Gastrocnemius medialis (tissue), 4 donors: ENCODE results near the gene TEX35. TPM values are rescaled to one million over a fixed set of nuclear protein-coding genes. Genes with fewer than 3 reads are reported as not detected.

Experiments used
- ATAC-seq, 2 donors: fragments of 150-250 bp; one replicate each; pipeline ENCODE4 v1.9.1; 2016
- DNase-seq, 2 donors: peaks; one replicate each; pipeline ENCODE4 v3.0.0-alpha.2; 2019
- H3K27ac ChIP-seq, 4 donors: fragments of 200-600 bp; sonication (generic); 1 replicate in 1 of 4; 2 replicates in 3 of 4; pipeline ENCODE4 v1.5.1; 2016 to 2018; ENCODE audit warnings: mild to moderate bottlenecking in 2 of 4, moderate library complexity in 1 of 4
- H3K27me3 ChIP-seq, 3 donors: fragments of 200-600 bp; sonication (generic) in 2 of 3; 1 replicate in 1 of 3; 2 replicates in 2 of 3; pipeline versions ENCODE4 v1.5.1 to v1.6.0; 2016 to 2019; ENCODE audit warnings: mild to moderate bottlenecking in 1 of 3, moderate library complexity in 1 of 3
- H3K36me3 ChIP-seq, 2 donors: fragments of 200-600 bp; sonication (generic) in 1 of 2; one replicate each; pipeline ENCODE4 v1.5.1; 2017 to 2018
- H3K4me1 ChIP-seq, 2 donors: fragments of 200-600 bp; sonication (generic) in 1 of 2; one replicate each; pipeline ENCODE4 v1.5.1; 2016 to 2017; ENCODE audit warnings: mild to moderate bottlenecking in 2 of 2
- H3K4me3 ChIP-seq, 4 donors: fragments of 200-600 bp; sonication (generic) in 3 of 4; 1 replicate in 1 of 4; 2 replicates in 3 of 4; pipeline ENCODE4 v1.5.1; 2016 to 2019; ENCODE audit warnings: mild to moderate bottlenecking in 2 of 4
- H3K9me3 ChIP-seq, 3 donors: fragments of 200-600 bp; sonication (generic) in 2 of 3; 1 replicate in 1 of 3; 2 replicates in 2 of 3; pipeline ENCODE4 v1.5.1; 2016 to 2019
- POLR2A ChIP-seq, 2 donors: fragments of 450-650 bp; IDR thresholded peaks; one replicate each; pipeline ENCODE4 v1.6.1; 2017; ENCODE audit warnings: antibody characterized with exemption in 2 of 2, mild to moderate bottlenecking in 2 of 2, moderate library complexity in 2 of 2
- in situ Hi-C, 4 donors: fragments of 200-750 bp; cut with MboI; loops; one replicate each; pipeline versions ENCODE4 v1.15.0 to v1.8.0; 2017; ENCODE audit warnings: low sequenced_read_pairs in 4 of 4
- intact Hi-C: fragments of 100-400 bp; cut with DNase I; formaldehyde crosslinking; loops from one replicate; pipeline ENCODE4 v1.15.1; 2023; ENCODE audit warnings: low total_unique reads
- total RNA-seq, 4 donors: library from RNA; depleted of rRNA; stranded (reverse); fragments of >200 nt; gene quantifications; one replicate each; pipeline versions ENCODE4 v1.1.0 to v1.2.3, GENCODE V29; 2016
- TF ChIP-seq, protein P1 (sequence below), 5 experiments: fragments of 450-650 bp in 3 of 5; fragments of 200-600 bp in 2 of 5; sonication (generic) in 2 of 5; IDR thresholded peaks in 4 of 5; conservative IDR thresholded peaks in 1 of 5; 1 replicate in 4 of 5; 2 replicates in 1 of 5; pipeline ENCODE4 v1.5.1; 2016 to 2019; ENCODE audit warnings: antibody characterized with exemption in 5 of 5, mild to moderate bottlenecking in 3 of 5, moderate library complexity in 3 of 5

The TEX35 gene
- total RNA-seq, 4 donors from 2014 or later = not detected

DNA sequence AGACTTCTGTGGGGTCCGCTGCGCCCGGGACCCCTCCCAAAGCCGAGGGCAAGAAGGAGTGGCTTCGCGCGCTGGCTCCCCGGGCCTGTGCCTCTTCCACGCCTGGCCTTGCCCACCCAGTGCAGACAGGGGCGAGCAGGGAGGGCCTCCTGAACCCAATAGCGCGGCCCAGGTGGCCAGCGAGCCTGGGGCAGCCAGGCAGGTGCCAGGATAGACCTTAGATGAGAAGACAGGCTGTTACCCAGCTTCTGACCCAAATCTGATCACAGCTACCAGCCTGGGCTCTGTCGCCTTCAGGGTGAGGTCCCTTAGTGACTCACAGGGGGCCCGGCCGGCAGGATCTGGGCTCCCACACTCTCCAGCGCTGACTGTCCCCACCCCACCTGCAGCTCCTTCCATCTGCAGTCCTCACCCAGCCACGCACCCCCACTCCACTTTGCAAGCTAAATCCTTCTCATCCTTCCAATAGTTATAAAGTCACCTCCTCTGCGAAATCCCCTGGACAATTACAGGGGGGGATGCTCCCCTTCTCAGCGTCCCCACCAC lies 25.8 kb upstream of the TEX35 start:
- DNase-seq (no peak), ATAC-seq (no peak)
- in situ Hi-C loops = loop anchor here in 1 of 4 donors (25.0 kb wide), 1 partner anchor 200 kb away; no protein-coding TSS in a partner anchor
- H3K4me3 ChIP-seq = peak overlapping the region; percentile 14 to 46 (median 26)
- intact Hi-C loops = no loop called here
- H3K36me3 ChIP-seq = no peaks in the 10 kb centered on the region
- no peak overlapping the region for H3K27ac ChIP-seq
- no peaks in the 10 kb centered on the region for H3K4me1 ChIP-seq
- H3K9me3 ChIP-seq = no peaks in the 10 kb centered on the region
- no peak for TF ChIP-seq POLR2A (IDR thresholded peaks at IDR 0.05)
- TF ChIP-seq, protein P1, sequence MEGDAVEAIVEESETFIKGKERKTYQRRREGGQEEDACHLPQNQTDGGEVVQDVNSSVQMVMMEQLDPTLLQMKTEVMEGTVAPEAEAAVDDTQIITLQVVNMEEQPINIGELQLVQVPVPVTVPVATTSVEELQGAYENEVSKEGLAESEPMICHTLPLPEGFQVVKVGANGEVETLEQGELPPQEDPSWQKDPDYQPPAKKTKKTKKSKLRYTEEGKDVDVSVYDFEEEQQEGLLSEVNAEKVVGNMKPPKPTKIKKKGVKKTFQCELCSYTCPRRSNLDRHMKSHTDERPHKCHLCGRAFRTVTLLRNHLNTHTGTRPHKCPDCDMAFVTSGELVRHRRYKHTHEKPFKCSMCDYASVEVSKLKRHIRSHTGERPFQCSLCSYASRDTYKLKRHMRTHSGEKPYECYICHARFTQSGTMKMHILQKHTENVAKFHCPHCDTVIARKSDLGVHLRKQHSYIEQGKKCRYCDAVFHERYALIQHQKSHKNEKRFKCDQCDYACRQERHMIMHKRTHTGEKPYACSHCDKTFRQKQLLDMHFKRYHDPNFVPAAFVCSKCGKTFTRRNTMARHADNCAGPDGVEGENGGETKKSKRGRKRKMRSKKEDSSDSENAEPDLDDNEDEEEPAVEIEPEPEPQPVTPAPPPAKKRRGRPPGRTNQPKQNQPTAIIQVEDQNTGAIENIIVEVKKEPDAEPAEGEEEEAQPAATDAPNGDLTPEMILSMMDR (IDR thresholded peaks at IDR 0.05 in 4 of 5, conservative IDR thresholded peaks at IDR 0.05 in 1 of 5) = no peak
- no peaks in the 10 kb centered on the region for H3K27me3 ChIP-seq

DNA sequence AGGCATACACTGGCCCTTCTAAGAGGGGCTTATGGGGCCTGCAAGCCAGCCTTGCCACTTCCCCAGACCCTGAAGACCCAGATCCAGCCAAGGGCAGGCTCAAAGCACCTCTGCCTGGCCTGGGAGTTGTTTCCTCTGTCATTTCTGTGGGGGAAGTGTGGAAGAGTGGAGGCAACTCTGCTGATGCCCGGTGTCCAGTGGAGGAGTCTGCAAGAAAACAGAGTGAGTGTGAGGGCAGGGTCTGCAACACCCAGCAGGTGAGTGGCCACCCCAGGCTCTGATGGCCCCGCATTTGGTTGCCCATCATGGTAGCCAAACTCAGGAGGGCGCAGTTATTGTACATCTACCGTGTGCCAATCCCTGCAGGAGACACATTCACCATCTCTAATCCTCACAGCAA lies 24.5 kb upstream of the TEX35 start:
- no peak overlapping the region for H3K27ac ChIP-seq
- DNase-seq = no peak

DNA sequence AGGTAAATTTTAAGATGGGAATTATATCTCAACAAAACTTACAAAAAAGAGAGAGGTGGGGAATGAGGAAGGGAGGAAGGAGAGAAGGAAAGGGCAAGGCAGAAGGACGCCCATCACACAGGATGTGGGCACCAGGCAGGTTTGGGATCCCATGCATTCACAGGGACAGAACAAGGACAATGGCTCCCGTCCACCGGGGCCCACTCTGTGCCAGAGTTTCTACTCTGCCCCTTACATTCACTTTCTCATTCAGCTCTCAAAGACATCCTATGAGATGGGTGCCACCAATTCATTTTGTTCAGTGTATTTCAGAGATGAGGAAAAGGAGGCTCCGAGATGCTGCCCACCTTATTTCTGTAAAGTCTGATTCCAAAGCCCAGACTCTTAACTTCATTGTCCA lies 23.5 kb upstream of the TEX35 start:
- in situ Hi-C loops (loop anchor here in 1 of 4 donors (25.0 kb wide), 1 partner anchor 202 kb away; no protein-coding TSS in a partner anchor), intact Hi-C loops (no loop called here)
- no peaks in the 10 kb centered on the region for H3K4me1 ChIP-seq
- H3K4me3 ChIP-seq = no peak overlapping the region
- no peaks in the 10 kb centered on the region for H3K27me3 ChIP-seq
- DNase-seq = no peak
- no peak for ATAC-seq
- H3K27ac ChIP-seq = no peak overlapping the region
- no peaks in the 10 kb centered on the region for H3K9me3 ChIP-seq
- TF ChIP-seq POLR2A (IDR thresholded peaks at IDR 0.05) = no peak
- TF ChIP-seq, protein P1 (IDR thresholded peaks at IDR 0.05 in 4 of 5, conservative IDR thresholded peaks at IDR 0.05 in 1 of 5) = no peak
- H3K36me3 ChIP-seq = no peaks in the 10 kb centered on the region

More for the DNA sequence above, 24.5 kb upstream of the TEX35 start:
- no peak for ATAC-seq
- no peaks in the 10 kb centered on the region for H3K36me3 ChIP-seq
- H3K4me3 ChIP-seq = no peak overlapping the region
- H3K4me1 ChIP-seq = no peaks in the 10 kb centered on the region
- H3K27me3 ChIP-seq = no peaks in the 10 kb centered on the region
- no peaks in the 10 kb centered on the region for H3K9me3 ChIP-seq
- no peak for TF ChIP-seq POLR2A (IDR thresholded peaks at IDR 0.05)
- TF ChIP-seq, protein P1 (IDR thresholded peaks at IDR 0.05 in 4 of 5, conservative IDR thresholded peaks at IDR 0.05 in 1 of 5) = no peak
- intact Hi-C loops = no loop called here
- in situ Hi-C loops = loop anchor here in 1 of 4 donors (25.0 kb wide), 1 partner anchor 201 kb away; no protein-coding TSS in a partner anchor

DNA sequence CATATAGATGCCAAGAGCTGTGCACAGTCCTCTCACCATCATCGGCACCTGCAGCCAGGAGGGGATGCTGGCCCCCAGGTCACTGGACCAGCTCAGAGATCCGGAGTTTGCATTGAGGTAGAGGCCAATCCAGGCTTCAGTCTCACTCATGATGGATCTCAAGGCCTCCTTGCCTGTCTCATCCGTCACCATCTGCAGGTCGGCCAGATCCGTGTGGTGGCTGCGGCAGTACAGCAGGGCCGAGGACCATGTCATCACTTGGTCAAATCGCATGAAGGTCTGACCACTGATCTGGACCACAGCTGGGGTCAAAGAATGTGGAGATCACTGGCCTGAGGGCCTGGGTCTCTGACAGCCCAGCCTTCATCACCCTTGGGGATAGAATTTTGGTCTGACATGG lies 22.8 kb upstream of the TEX35 start:
- H3K27me3 ChIP-seq = no peaks in the 10 kb centered on the region
- H3K27ac ChIP-seq = no peak overlapping the region
- intact Hi-C loops (no loop called here), in situ Hi-C loops (loop anchor here in 1 of 4 donors (25.0 kb wide), 1 partner anchor 203 kb away; no protein-coding TSS in a partner anchor)
- H3K4me1 ChIP-seq = no peaks in the 10 kb centered on the region
- H3K36me3 ChIP-seq = no peaks in the 10 kb centered on the region
- no peak overlapping the region for H3K4me3 ChIP-seq
- no peak for ATAC-seq
- DNase-seq = no peak
- H3K9me3 ChIP-seq = no peaks in the 10 kb centered on the region
- no peak for TF ChIP-seq POLR2A (IDR thresholded peaks at IDR 0.05)
- TF ChIP-seq, protein P1 (IDR thresholded peaks at IDR 0.05 in 4 of 5, conservative IDR thresholded peaks at IDR 0.05 in 1 of 5) = no peak
